ENCODE measurements around the gene TAS1R2.

TAS1R2 gene

GRCh38 chr1:18876210-18876609 is 16.8 kb upstream of the TAS1R2 start:
- H3K4me3 ChIP-seq = no peak overlapping the region
- H3K36me3 ChIP-seq = peaks cover 0 to 43% (median 13%) of the 10 kb centered on the region in 3 donors
- no peak for TF ChIP-seq CTCF (IDR thresholded peaks at IDR 0.05)
- H3K4me1 ChIP-seq = no peaks in the 10 kb centered on the region
- no peaks in the 10 kb centered on the region for H3K9me3 ChIP-seq
- H3K27me3 ChIP-seq = no peaks in the 10 kb centered on the region
- no peak for DNase-seq
- intact Hi-C loops (cut with DNase I; ENCODE audit: low total_unique reads) = loop anchor here (10.0 kb wide), 1 partner anchor 281 kb away; no protein-coding TSS in a partner anchor
- no peak overlapping the region for H3K27ac ChIP-seq

GRCh38 chr1:18875796-18876128 is 16.3 kb upstream of the TAS1R2 start:
- H3K27ac ChIP-seq = no peak overlapping the region
- H3K36me3 ChIP-seq = peaks cover 0 to 38% (median 12%) of the 10 kb centered on the region in 3 donors
- no peaks in the 10 kb centered on the region for H3K9me3 ChIP-seq
- H3K4me1 ChIP-seq = no peaks in the 10 kb centered on the region
- intact Hi-C loops (cut with DNase I; ENCODE audit: low total_unique reads) = loop anchor here (10.0 kb wide), 1 partner anchor 281 kb away; no protein-coding TSS in a partner anchor
- no peak for TF ChIP-seq CTCF (IDR thresholded peaks at IDR 0.05)
- no peak overlapping the region for H3K4me3 ChIP-seq
- DNase-seq = no peak
- H3K27me3 ChIP-seq = no peaks in the 10 kb centered on the region

GRCh38 chr1:18875107-18875795 is 15.8 kb upstream of the TAS1R2 start:
- peaks cover 0 to 34% (median 12%) of the 10 kb centered on the region in 3 donors for H3K36me3 ChIP-seq
- peak; percentile 85 for DNase-seq
- no peak overlapping the region for H3K4me3 ChIP-seq
- TF ChIP-seq CTCF (IDR thresholded peaks at IDR 0.05) = peak; percentile 67 to 83
- intact Hi-C loops (cut with DNase I; ENCODE audit: low total_unique reads) = loop anchor here (10.0 kb wide), 1 partner anchor 280 kb away; no protein-coding TSS in a partner anchor
- no peaks in the 10 kb centered on the region for H3K4me1 ChIP-seq
- no peaks in the 10 kb centered on the region for H3K27me3 ChIP-seq
- no peak overlapping the region for H3K27ac ChIP-seq
- no peaks in the 10 kb centered on the region for H3K9me3 ChIP-seq

GRCh38 chr1:18874600-18874999 is 15.1 kb upstream of the TAS1R2 start:
- no peak overlapping the region for H3K27ac ChIP-seq
- intact Hi-C loops (cut with DNase I; ENCODE audit: low total_unique reads) = loop anchor here (5.0 to 10.0 kb wide), 2 partner anchors 280 to 633 kb away; no protein-coding TSS in a partner anchor
- no peaks in the 10 kb centered on the region for H3K9me3 ChIP-seq
- peaks cover 0 to 34% (median 12%) of the 10 kb centered on the region in 3 donors for H3K36me3 ChIP-seq
- no peak for TF ChIP-seq CTCF (IDR thresholded peaks at IDR 0.05)
- no peak overlapping the region for H3K4me3 ChIP-seq
- DNase-seq = no peak
- H3K4me1 ChIP-seq = no peaks in the 10 kb centered on the region
- H3K27me3 ChIP-seq = no peaks in the 10 kb centered on the region

GRCh38 chr1:18874036-18874435 is 14.6 kb upstream of the TAS1R2 start:
- no peak for TF ChIP-seq CTCF (IDR thresholded peaks at IDR 0.05)
- no peaks in the 10 kb centered on the region for H3K4me1 ChIP-seq
- H3K27ac ChIP-seq = no peak overlapping the region
- peaks cover 0 to 34% (median 12%) of the 10 kb centered on the region in 3 donors for H3K36me3 ChIP-seq
- intact Hi-C loops (cut with DNase I; ENCODE audit: low total_unique reads) = loop anchor here (5.0 to 10.0 kb wide), 2 partner anchors 279 to 633 kb away; no protein-coding TSS in a partner anchor
- H3K27me3 ChIP-seq = no peaks in the 10 kb centered on the region
- H3K4me3 ChIP-seq = no peak overlapping the region
- H3K9me3 ChIP-seq = no peaks in the 10 kb centered on the region
- DNase-seq = no peak
